ENCODE measurements around the gene CDC42EP1. TPM values are rescaled to one million over a fixed set of nuclear protein-coding genes. Genes with fewer than 3 reads are reported as not detected.

Gene CDC42EP1
- polyA plus RNA-seq, 4 donors = 19.7 to 81.5 (median 35.3) TPM

DNA sequence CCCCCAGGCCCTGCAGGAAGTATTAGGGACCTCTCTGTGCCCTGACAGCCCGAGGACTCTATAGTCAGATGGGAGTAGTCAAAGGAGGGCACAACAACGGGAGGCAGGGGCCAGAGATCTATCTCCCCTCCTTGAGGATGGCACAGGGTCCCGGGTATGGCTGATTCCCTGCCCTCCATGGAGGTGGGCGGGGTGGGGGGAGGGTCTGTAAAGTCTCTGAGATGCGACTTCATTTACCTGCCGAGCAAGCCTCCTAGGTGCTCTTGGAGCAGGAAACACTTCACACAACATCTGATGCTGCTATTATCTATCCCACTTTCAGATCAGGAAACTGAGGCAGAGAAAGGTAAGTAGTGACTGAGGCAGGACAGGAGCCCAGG lies 769 bp upstream of the CDC42EP1 start:
- Histone ChIP-seq H3K27me3 (ENCODE audit: control insufficient read depth in 3 of 3, insufficient read depth in 3 of 3, low read length in 3 of 3) (no peaks in the 10 kb centered on the region), H3K27ac (ENCODE audit: low read depth in 1 of 3, low read length in 2 of 3) (peak overlapping the region; percentile 78 to 96 (median 90)), H3K4me1 (ENCODE audit: control insufficient read depth in 3 of 3, insufficient read depth in 2 of 3, low read depth in 1 of 3, low read length in 2 of 3) (peaks cover 10 to 57% (median 15%) of the 10 kb centered on the region in 3 donors), H3K4me3 (ENCODE audit: low read depth in 1 of 3, low read length in 3 of 3) (peak overlapping the region in 2 of 3 donors; percentile 38 to 90), H3K9me3 (ENCODE audit: control insufficient read depth in 2 of 2, insufficient read depth in 1 of 2, low read depth in 1 of 2, low read length in 1 of 2) (no peaks in the 10 kb centered on the region), H3K36me3 (ENCODE audit: control insufficient read depth in 3 of 3, insufficient read depth in 2 of 3, low read depth in 1 of 3, low read length in 3 of 3) (peaks cover 0 to 26% (median 0%) of the 10 kb centered on the region in 3 donors)
- 69 to 73% (median 70%) methylated on average over 6 of the region's 6 CpGs for WGBS, 3 donors
- no peak for DNase-seq
- no peak for FAIRE-seq

DNA sequence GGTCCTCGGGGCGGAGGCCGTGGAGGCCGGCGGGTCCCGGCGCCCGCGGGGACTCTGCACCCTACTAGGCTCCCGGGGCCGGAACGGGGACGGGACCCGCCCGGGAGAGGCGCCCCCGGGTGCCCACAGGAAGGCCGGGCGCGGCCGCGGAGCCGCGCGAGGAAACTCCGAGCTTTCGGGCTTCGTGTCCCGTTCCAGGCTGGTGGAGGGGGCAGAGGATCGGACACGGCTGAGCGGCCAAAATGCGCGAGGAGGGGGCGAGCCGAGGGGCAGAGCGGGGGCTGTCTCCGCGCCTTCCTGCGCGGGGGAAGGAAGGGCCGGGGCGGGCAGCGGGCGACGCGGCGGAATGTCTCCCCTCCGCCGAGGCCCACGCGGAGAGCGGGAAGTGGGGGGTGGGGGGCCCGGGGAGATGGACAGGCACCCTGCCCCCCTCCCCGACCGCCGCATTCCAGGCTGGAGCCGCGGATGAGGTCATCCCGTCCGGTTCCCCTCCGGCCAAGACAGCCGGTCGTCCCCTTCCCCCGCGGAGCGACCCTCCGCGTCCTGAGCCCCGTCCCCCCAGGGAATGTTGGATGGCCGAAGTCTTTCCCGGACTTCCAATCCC lies 430 bp downstream of the CDC42EP1 start:
- Histone ChIP-seq H3K27ac (ENCODE audit: low read depth in 1 of 3, low read length in 2 of 3) (peak overlapping the region; percentile 86 to 96 (median 93)), H3K4me1 (ENCODE audit: control insufficient read depth in 3 of 3, insufficient read depth in 2 of 3, low read depth in 1 of 3, low read length in 2 of 3) (peaks cover 10 to 57% (median 12%) of the 10 kb centered on the region in 3 donors), H3K9me3 (ENCODE audit: control insufficient read depth in 2 of 2, insufficient read depth in 1 of 2, low read depth in 1 of 2, low read length in 1 of 2) (no peaks in the 10 kb centered on the region), H3K4me3 (ENCODE audit: low read depth in 1 of 3, low read length in 3 of 3) (peak overlapping the region; percentile 55 to 90 (median 72)), H3K36me3 (ENCODE audit: control insufficient read depth in 3 of 3, insufficient read depth in 2 of 3, low read depth in 1 of 3, low read length in 3 of 3) (peaks cover 0 to 34% (median 0%) of the 10 kb centered on the region in 3 donors), H3K27me3 (ENCODE audit: control insufficient read depth in 3 of 3, insufficient read depth in 3 of 3, low read length in 3 of 3) (no peaks in the 10 kb centered on the region)
- FAIRE-seq = no peak
- peak in 1 of 2 donors; percentile 67 for DNase-seq
- 1 to 2% (median 1%) methylated on average over 17 to 72 of the region's 72 CpGs for WGBS, 3 donors

DNA sequence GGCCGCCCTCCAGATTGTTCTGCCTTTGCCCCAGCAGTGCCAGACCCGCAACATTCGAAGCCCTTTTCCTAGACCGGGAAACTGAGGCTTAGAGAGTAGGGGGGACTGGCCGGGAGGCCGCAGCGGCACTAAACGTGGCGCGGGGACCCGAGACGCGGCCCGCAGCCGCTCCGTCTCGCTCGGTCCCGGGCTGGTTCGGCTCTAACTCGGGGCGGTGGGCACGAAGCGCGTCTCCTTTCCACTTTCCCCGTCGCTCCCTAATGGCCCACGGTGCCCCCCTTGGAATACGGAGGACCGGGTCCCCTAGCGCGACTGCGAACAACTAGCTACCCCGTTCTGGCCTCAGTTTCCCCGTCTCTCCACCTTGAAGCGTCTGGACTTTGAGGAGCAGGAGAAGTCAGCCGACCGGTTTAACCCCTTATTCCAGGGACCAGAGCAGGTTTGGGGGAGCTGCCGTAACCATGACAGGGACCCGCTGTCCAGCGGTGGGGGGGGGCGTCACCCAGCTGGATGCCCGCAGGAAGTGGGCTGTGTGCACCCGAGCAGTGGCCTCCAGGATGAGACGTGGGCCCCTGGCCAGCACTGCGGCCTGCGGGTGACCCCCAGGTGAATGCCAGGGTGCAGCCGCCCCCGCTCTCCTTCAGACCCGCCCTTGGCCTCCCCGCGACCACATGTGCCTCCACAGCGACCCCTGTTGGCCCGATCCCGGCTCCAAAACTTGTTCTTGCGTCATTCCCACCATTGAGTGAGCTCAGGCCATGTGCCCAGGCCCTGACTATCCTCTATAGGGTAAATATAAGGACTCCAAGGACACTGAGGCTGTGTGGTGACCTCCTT lies 1.1 kb downstream of the CDC42EP1 start:
- Histone ChIP-seq H3K4me1 (ENCODE audit: control insufficient read depth in 3 of 3, insufficient read depth in 2 of 3, low read depth in 1 of 3, low read length in 2 of 3) (peaks cover 10 to 58% (median 12%) of the 10 kb centered on the region in 3 donors), H3K9me3 (ENCODE audit: control insufficient read depth in 2 of 2, insufficient read depth in 1 of 2, low read depth in 1 of 2, low read length in 1 of 2) (no peaks in the 10 kb centered on the region), H3K4me3 (ENCODE audit: low read depth in 1 of 3, low read length in 3 of 3) (peak overlapping the region; percentile 55 to 90 (median 72)), H3K36me3 (ENCODE audit: control insufficient read depth in 3 of 3, insufficient read depth in 2 of 3, low read depth in 1 of 3, low read length in 3 of 3) (peaks cover 0 to 41% (median 0%) of the 10 kb centered on the region in 3 donors), H3K27me3 (ENCODE audit: control insufficient read depth in 3 of 3, insufficient read depth in 3 of 3, low read length in 3 of 3) (no peaks in the 10 kb centered on the region), H3K27ac (ENCODE audit: low read depth in 1 of 3, low read length in 2 of 3) (peak overlapping the region; percentile 86 to 96 (median 93))
- DNase-seq (peak; percentile 90 to 97), FAIRE-seq (no peak)
- WGBS, 3 donors = 1 to 3% (median 1%) methylated on average over 50 to 56 of the region's 56 CpGs

DNA sequence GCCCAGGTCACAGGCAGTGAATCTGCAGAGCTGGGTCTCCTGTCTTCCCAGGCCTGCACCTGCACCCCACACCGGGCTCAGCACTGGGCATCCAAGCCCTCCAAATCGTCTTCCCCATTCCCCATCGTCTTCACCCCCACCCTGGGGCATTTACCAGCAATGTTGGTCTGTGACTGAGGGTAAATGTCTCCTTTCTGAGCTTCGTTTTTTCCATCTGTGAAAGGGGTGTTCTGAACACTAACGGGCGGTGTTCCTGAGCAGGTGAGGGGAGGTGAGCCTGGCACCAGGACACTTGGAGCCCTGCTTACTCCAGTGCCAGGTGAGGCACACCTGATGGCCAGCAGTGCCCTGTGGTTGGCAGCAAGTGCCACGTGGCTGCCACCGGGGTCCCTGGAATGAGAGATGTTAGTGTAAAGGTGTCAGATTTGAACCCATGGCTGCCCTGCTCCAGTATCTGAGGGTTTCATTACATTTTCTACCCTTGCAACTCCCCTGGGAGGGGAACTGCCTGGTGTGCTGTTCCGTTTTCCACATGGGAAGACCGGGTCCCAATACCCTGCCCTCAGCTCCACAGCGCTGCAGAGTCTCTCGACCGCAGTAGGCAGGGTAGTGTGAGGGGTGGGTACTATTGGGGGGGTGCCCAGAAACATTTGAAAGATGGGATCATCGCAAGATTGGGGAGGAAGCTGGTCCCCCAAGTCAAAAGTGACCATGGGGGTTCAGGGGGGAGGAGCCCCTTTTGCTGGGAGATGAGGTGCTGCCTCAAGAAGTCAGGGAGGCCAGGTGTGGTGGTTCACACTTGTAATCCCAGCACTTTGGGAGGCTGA lies 2.0 kb downstream of the CDC42EP1 start:
- peaks cover 0 to 50% (median 0%) of the 10 kb centered on the region in 3 donors for H3K36me3 ChIP-seq (ENCODE audit: control insufficient read depth in 3 of 3, insufficient read depth in 2 of 3, low read depth in 1 of 3, low read length in 3 of 3)
- no peak for DNase-seq
- FAIRE-seq = no peak
- H3K27me3 ChIP-seq (ENCODE audit: control insufficient read depth in 3 of 3, insufficient read depth in 3 of 3, low read length in 3 of 3) = no peaks in the 10 kb centered on the region
- 56 to 66% (median 61%) methylated on average over 14 of the region's 14 CpGs for WGBS, 3 donors
- peak overlapping the region in 2 of 3 donors; percentile 55 to 90 for H3K4me3 ChIP-seq (ENCODE audit: low read depth in 1 of 3, low read length in 3 of 3)
- H3K27ac ChIP-seq (ENCODE audit: low read depth in 1 of 3, low read length in 2 of 3) = peak overlapping the region; percentile 27 to 93 (median 86)
- no peaks in the 10 kb centered on the region for H3K9me3 ChIP-seq (ENCODE audit: control insufficient read depth in 2 of 2, insufficient read depth in 1 of 2, low read depth in 1 of 2, low read length in 1 of 2)
- H3K4me1 ChIP-seq (ENCODE audit: control insufficient read depth in 3 of 3, insufficient read depth in 2 of 3, low read depth in 1 of 3, low read length in 2 of 3) = peaks cover 6 to 55% (median 8%) of the 10 kb centered on the region in 3 donors

DNA sequence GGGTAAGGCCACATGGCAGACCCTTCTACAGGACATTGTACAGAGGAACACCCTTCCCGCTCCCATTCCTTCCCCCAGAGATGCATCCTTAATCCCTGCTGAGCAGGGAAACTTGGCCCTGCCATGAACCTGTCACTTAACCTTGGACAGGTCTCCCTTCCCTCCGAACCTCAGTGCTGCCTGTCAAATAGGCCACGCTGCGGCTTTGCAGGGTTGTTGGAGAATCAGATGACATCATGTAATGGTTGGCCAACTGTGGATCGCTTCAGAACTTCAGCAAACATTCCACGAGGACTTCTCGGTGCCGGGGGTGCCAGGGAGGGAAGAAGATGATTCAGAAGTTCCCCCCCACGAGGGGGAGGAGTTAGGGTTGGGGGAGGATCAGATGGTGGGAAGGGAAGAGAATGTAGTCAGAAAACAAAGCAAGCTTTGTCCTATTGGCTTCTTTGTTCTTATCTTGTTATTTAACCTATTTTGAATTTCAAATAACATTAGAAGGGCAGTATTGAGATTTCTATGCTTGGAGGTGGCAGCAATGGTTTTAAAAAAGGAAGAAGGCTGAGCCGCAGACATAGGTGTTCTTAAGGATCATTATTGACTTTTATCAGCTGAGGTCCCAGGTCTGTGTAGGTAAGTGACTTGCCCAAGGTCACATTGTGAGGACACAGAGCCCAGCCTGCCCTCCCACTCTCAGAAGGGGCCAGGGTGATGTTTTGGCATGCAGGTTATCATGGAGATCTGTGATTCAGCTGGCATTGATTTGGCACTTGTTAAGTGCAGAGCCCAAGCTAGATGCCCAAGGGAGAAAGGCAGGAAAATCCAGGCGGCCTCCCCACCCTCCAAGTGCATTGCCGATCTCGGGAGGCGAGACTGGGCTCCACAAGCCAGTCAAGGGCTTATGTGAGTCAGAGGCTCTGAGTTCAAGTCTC lies 3.1 kb downstream of the CDC42EP1 start:
- H3K27me3 ChIP-seq (ENCODE audit: control insufficient read depth in 3 of 3, insufficient read depth in 3 of 3, low read length in 3 of 3) = no peaks in the 10 kb centered on the region
- H3K9me3 ChIP-seq (ENCODE audit: control insufficient read depth in 2 of 2, insufficient read depth in 1 of 2, low read depth in 1 of 2, low read length in 1 of 2) = no peaks in the 10 kb centered on the region
- H3K4me1 ChIP-seq (ENCODE audit: control insufficient read depth in 3 of 3, insufficient read depth in 2 of 3, low read depth in 1 of 3, low read length in 2 of 3) = peaks cover 6 to 60% (median 8%) of the 10 kb centered on the region in 3 donors
- DNase-seq (peak; percentile 61 to 77), FAIRE-seq (no peak)
- H3K27ac ChIP-seq (ENCODE audit: low read depth in 1 of 3, low read length in 2 of 3) = peak overlapping the region; percentile 58 to 93 (median 86)
- H3K4me3 ChIP-seq (ENCODE audit: low read depth in 1 of 3, low read length in 3 of 3) = peak overlapping the region in 1 of 3 donors; percentile 1
- H3K36me3 ChIP-seq (ENCODE audit: control insufficient read depth in 3 of 3, insufficient read depth in 2 of 3, low read depth in 1 of 3, low read length in 3 of 3) = peaks cover 0 to 61% (median 0%) of the 10 kb centered on the region in 3 donors
- 18 to 37% (median 36%) methylated on average over 14 of the region's 14 CpGs for WGBS, 3 donors

DNA sequence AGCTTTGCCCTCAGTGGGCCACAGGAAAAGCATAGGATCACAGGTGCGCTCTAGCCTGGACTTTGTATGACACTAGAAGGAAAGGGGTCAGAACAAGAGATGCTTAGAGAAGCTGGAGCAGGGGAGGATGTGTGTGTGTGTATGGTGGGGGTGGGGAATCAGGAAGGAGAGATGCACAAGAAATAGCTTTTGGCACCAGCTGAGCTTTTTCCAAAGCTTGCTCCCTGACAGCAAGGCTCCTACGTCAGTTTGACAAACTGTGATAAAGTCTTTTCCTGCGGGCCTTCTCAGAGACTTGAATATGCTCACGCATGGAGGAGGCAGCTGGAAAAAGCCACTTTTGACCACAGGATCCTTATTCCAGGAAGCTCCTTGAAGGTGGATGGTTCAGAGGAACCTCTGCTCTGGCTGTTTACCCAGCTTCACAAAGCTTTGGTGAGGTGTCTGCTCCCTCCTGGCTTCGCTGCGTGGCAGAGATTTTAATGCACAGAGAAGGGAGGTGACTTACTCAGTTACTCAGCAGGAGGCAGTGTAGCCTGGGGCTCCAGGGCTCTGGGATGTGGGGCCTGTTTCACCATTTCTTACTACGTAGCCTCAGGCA lies 3.9 kb downstream of the CDC42EP1 start:
- Histone ChIP-seq H3K36me3 (ENCODE audit: control insufficient read depth in 3 of 3, insufficient read depth in 2 of 3, low read depth in 1 of 3, low read length in 3 of 3) (peaks cover 0 to 69% (median 0%) of the 10 kb centered on the region in 3 donors), H3K9me3 (ENCODE audit: control insufficient read depth in 2 of 2, insufficient read depth in 1 of 2, low read depth in 1 of 2, low read length in 1 of 2) (no peaks in the 10 kb centered on the region), H3K4me3 (ENCODE audit: low read depth in 1 of 3, low read length in 3 of 3) (no peak overlapping the region), H3K27ac (ENCODE audit: low read depth in 1 of 3, low read length in 2 of 3) (peak overlapping the region; percentile 4 to 93 (median 86)), H3K4me1 (ENCODE audit: control insufficient read depth in 3 of 3, insufficient read depth in 2 of 3, low read depth in 1 of 3, low read length in 2 of 3) (peaks cover 6 to 68% (median 8%) of the 10 kb centered on the region in 3 donors), H3K27me3 (ENCODE audit: control insufficient read depth in 3 of 3, insufficient read depth in 3 of 3, low read length in 3 of 3) (no peaks in the 10 kb centered on the region)
- no peak for FAIRE-seq
- DNase-seq = no peak
- 57 to 60% (median 59%) methylated on average over 7 of the region's 7 CpGs for WGBS, 3 donors

DNA sequence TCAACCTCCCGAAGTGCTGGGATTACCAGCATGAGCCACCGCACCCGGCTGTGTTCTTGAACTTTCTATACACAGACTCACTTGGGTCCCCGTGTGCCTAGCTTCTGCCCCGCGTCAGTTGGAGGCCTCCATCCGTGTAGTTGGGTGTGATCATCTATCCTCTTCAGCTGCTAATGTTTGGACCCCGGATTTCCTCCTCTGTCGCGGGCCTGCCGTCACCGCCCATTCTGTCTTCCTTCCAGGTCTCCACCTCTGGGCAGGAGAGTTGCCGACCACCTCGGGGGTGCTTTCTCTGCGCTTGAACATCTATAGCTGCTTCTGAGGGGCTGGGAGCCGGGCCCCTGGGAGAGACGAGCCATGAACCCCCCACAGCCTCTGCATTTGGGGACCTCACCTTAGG lies 5.5 kb downstream of the CDC42EP1 start:
- Histone ChIP-seq H3K27me3 (ENCODE audit: control insufficient read depth in 3 of 3, insufficient read depth in 3 of 3, low read length in 3 of 3) (no peaks in the 10 kb centered on the region), H3K36me3 (ENCODE audit: control insufficient read depth in 3 of 3, insufficient read depth in 2 of 3, low read depth in 1 of 3, low read length in 3 of 3) (peaks cover 0 to 85% (median 0%) of the 10 kb centered on the region in 3 donors), H3K27ac (ENCODE audit: low read depth in 1 of 3, low read length in 2 of 3) (no peak overlapping the region), H3K9me3 (ENCODE audit: control insufficient read depth in 2 of 2, insufficient read depth in 1 of 2, low read depth in 1 of 2, low read length in 1 of 2) (no peaks in the 10 kb centered on the region), H3K4me3 (ENCODE audit: low read depth in 1 of 3, low read length in 3 of 3) (no peak overlapping the region), H3K4me1 (ENCODE audit: control insufficient read depth in 3 of 3, insufficient read depth in 2 of 3, low read depth in 1 of 3, low read length in 2 of 3) (peaks cover 7 to 76% (median 8%) of the 10 kb centered on the region in 3 donors)
- no peak for FAIRE-seq
- no peak for DNase-seq
- WGBS, 3 donors = 52 to 67% (median 59%) methylated on average over 17 of the region's 17 CpGs
